ENCODE measurements around the gene SF3B5. TPM values are rescaled to one million over a fixed set of nuclear protein-coding genes. Genes with fewer than 3 reads are reported as not detected.

Gene SF3B5
- total and polyA plus RNA-seq, 12 donors, result 84.2 to 333 (median 120) TPM

GRCh38 chr6:144073024-144073423, 22.3 kb downstream of the SF3B5 start:
- Histone ChIP-seq H3K4me3 (no peak overlapping the region), H3K36me3 (no peaks in the 10 kb centered on the region), H3K27ac (no peak overlapping the region), H3K27me3 (peaks cover 0 to 14% (median 0%) of the 10 kb centered on the region in 7 donors), H3K9me3 (no peaks in the 10 kb centered on the region), H3K4me1 (no peaks in the 10 kb centered on the region)
- no peak for ATAC-seq
- TF ChIP-seq CTCF (IDR thresholded peaks at IDR 0.05), result no peak
- intact Hi-C loops (cut with DNase I), result no loop called here
- DNase-seq, result no peak
- 59 to 86% methylated on average over 3 of the region's 3 CpGs for WGBS, 2 donors

DNA sequence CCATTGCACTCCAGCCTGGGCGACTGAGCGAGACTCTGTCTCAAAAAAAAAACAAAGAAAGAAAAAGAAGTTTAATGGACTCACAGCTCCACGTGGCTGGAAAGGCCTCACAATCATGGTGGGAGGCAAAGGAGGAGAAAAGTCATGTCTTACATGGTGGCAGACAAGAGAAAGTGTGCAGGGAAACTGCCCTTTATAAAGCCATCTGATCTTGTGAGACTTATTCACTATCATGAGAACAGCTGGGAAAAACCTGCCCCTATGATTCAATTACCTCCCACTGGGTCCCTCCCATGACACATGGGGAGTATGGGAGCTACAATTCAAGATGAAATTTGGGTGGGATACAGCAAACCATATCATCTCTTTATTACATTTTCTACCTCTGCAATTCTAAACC, 25.9 kb downstream of the SF3B5 start:
- WGBS, 2 donors, result 68 to 73% methylated on average over 3 of the region's 3 CpGs
- H3K27me3 ChIP-seq, result peaks cover 0 to 49% (median 18%) of the 10 kb centered on the region in 7 donors
- intact Hi-C loops (cut with DNase I), result no loop called here
- DNase-seq, result no peak
- peaks cover 0 to 12% (median 6%) of the 10 kb centered on the region in 9 donors for H3K4me1 ChIP-seq
- H3K27ac ChIP-seq, result no peak overlapping the region
- no peak for TF ChIP-seq CTCF (IDR thresholded peaks at IDR 0.05)
- no peak for ATAC-seq
- H3K9me3 ChIP-seq, result no peaks in the 10 kb centered on the region
- H3K36me3 ChIP-seq, result no peaks in the 10 kb centered on the region
- H3K4me3 ChIP-seq, result no peak overlapping the region

GRCh38 chr6:144068794-144069193, 26.6 kb downstream of the SF3B5 start:
- Histone ChIP-seq H3K4me1 (peaks cover 0 to 19% (median 11%) of the 10 kb centered on the region in 9 donors), H3K4me3 (no peak overlapping the region), H3K9me3 (no peaks in the 10 kb centered on the region), H3K27me3 (peaks cover 0 to 56% (median 22%) of the 10 kb centered on the region in 7 donors), H3K36me3 (no peaks in the 10 kb centered on the region), H3K27ac (no peak overlapping the region)
- ATAC-seq (no peak), DNase-seq (no peak)
- WGBS, 2 donors, result 84 to 87% methylated on average over 3 of the region's 3 CpGs
- intact Hi-C loops (cut with DNase I), result no loop called here
- no peak for TF ChIP-seq CTCF (IDR thresholded peaks at IDR 0.05)

- Histone ChIP-seq H3K4me3 (no peak overlapping the region), H3K9me3 (no peaks in the 10 kb centered on the region), H3K27me3 (peaks cover 0 to 59% (median 23%) of the 10 kb centered on the region in 7 donors), H3K36me3 (no peaks in the 10 kb centered on the region), H3K27ac (no peak overlapping the region), H3K4me1 (peaks cover 0 to 32% (median 21%) of the 10 kb centered on the region in 9 donors)
- TF ChIP-seq CTCF (IDR thresholded peaks at IDR 0.05), result no peak
- DNase-seq (no peak), ATAC-seq (no peak)
- intact Hi-C loops (cut with DNase I), result no loop called here
- WGBS, 2 donors, result 74 to 76% methylated on average over 6 of the region's 6 CpGs
Measured at GRCh38 chr6:144066741-144067484, 28.5 kb downstream of the SF3B5 start.
